Endodermal cell (in vitro differentiated cells): ENCODE data around the gene PACRG. TPM values are rescaled to one million over a fixed set of nuclear protein-coding genes. Genes with fewer than 3 reads are reported as not detected.

Experiments used
- DNase-seq: peaks from one replicate; pipeline ENCODE4 v3.0.0-alpha.2; 2017
- H3K27ac ChIP-seq: 2 replicates; pipeline ENCODE4 v1.5.1; 2013; ENCODE audit warnings: mild to moderate bottlenecking, low read depth, low read length, moderate library complexity
- H3K27me3 ChIP-seq: 2 replicates; pipeline ENCODE4 v1.6.1; 2013; ENCODE audit warnings: mild to moderate bottlenecking, low read length, moderate library complexity; ENCODE audit not compliant: insufficient read depth, control insufficient read depth, poor library complexity, severe bottlenecking
- H3K36me3 ChIP-seq: 2 replicates; pipeline ENCODE4 v1.7.0; 2013; ENCODE audit warnings: mild to moderate bottlenecking, low read length, moderate library complexity; ENCODE audit not compliant: control insufficient read depth, insufficient read depth
- H3K4me1 ChIP-seq: one replicate; pipeline ENCODE4 v1.7.0; 2013; ENCODE audit warnings: low read length; ENCODE audit not compliant: control insufficient read depth, insufficient read depth
- H3K4me3 ChIP-seq: 2 replicates; pipeline ENCODE4 v1.5.1; 2013; ENCODE audit warnings: mild to moderate bottlenecking, low read length, moderate library complexity
- H3K9ac ChIP-seq: 2 replicates; pipeline ENCODE4 v1.6.1; 2013; ENCODE audit warnings: mild to moderate bottlenecking, low read length, moderate library complexity; ENCODE audit not compliant: poor library complexity, severe bottlenecking; ENCODE audit errors: extremely low read depth
- H3K9me3 ChIP-seq: 2 replicates; pipeline ENCODE4 v1.6.1; 2013; ENCODE audit warnings: mild to moderate bottlenecking, low read length, moderate library complexity; ENCODE audit not compliant: control insufficient read depth
- H3K27ac Mint-ChIP-seq: 2 replicates; pipeline ENCODE4 v1.8.0; 2020; ENCODE audit warnings: mixed read lengths
- H3K27me3 Mint-ChIP-seq: 2 replicates; pipeline ENCODE4 v1.8.0; 2021; ENCODE audit warnings: mild to moderate bottlenecking, mixed read lengths; ENCODE audit not compliant: insufficient read depth
- H3K36me3 Mint-ChIP-seq: 2 replicates; pipeline ENCODE4 v1.8.0; 2020; ENCODE audit warnings: low read depth, mixed read lengths
- H3K4me1 Mint-ChIP-seq: 2 replicates; pipeline ENCODE4 v1.8.0; 2020; ENCODE audit warnings: mixed read lengths
- H3K4me3 Mint-ChIP-seq: 2 replicates; pipeline ENCODE4 v1.8.0; 2020; ENCODE audit warnings: mild to moderate bottlenecking, moderate library complexity, mixed read lengths
- H3K9me3 Mint-ChIP-seq: 2 replicates; pipeline ENCODE4 v1.8.0; 2020; ENCODE audit warnings: mild to moderate bottlenecking, mixed read lengths
- WGBS, 2 experiments: methylation state at CpG; one replicate each; pipeline versions ENCODE4 v1.1.5 to v1.1.7; 2013; ENCODE audit warnings: missing lambda C conversion rate in 2 of 2, mixed read lengths in 1 of 2; ENCODE audit not compliant: insufficient coverage in 1 of 2, insufficient read length in 1 of 2; 5-methylcytosine and 5-hydroxymethylcytosine counted together
- total RNA-seq, 2 donors: library from RNA; stranded (reverse); fragmentation: NEBNext Ultra II Directional in 1 of 2; extraction: Animal tissue kit (Norgen Biotek cat#: 25700) in 1 of 2; gene quantifications; 2 replicates in 1 of 2; 3 replicates in 1 of 2; pipeline ENCODE4 v1.2.1, GENCODE V29; 2021
- TF ChIP-seq, protein P1 (sequence below): fragments of 200-600 bp; sonication (generic); conservative IDR thresholded peaks from 2 replicates; pipeline ENCODE4 v1.5.0; 2021; ENCODE audit warnings: antibody characterized with exemption, mild to moderate bottlenecking

Gene PACRG
- total RNA-seq, 2 donors from 2014 or later: 0.42 to 0.44 TPM

DNA sequence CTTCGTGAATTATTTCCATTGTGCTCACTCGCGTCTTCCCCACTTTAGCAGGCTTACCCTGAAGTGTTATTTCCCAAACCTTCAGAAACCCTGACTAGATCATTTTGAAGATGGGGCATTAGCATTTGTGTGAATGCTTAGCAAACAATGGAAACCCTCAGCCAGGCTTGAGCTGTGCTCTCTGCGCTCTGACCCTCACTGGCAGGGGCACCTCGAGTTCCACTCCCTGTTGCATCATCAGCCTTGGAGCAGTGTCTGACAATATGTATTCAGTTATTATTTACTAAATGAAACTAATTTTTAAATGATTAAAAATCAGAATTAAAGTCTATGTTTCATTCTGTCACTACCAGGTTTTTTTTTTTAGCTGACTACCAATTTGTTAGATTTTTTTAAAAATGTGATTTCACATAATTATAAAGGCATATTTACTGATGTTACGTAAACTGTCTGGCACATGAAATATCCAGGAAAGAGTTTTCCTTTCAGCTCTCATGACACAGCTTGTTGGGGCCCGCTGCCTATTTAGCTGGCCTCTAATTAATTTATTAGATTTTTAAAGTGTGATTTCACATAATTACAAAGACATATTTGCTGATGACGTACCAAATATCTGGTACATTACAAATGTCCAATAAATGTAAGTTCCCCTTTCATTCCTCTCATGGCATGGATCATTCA, 155.2 kb downstream of the PACRG start:
- H3K9me3 Mint-ChIP-seq: no peaks in the 10 kb centered on the region
- no peak overlapping the region for H3K27ac ChIP-seq
- no peaks in the 10 kb centered on the region for H3K27me3 Mint-ChIP-seq
- H3K4me1 ChIP-seq: no peaks in the 10 kb centered on the region
- H3K4me3 ChIP-seq: no peak overlapping the region
- H3K27me3 ChIP-seq: no peaks in the 10 kb centered on the region
- H3K36me3 ChIP-seq: no peaks in the 10 kb centered on the region
- H3K9me3 ChIP-seq: no peaks in the 10 kb centered on the region
- H3K27ac Mint-ChIP-seq: no peak overlapping the region
- H3K4me1 Mint-ChIP-seq: no peaks in the 10 kb centered on the region
- WGBS, 2 experiments: 89% methylated on average over 8 of the region's 8 CpGs; no CpG with 5 or more reads in 1 of the 2 experiments
- H3K9ac ChIP-seq: no peak overlapping the region
- no peaks in the 10 kb centered on the region for H3K36me3 Mint-ChIP-seq
- DNase-seq: no peak
- no peak overlapping the region for H3K4me3 Mint-ChIP-seq
- TF ChIP-seq, protein P1, sequence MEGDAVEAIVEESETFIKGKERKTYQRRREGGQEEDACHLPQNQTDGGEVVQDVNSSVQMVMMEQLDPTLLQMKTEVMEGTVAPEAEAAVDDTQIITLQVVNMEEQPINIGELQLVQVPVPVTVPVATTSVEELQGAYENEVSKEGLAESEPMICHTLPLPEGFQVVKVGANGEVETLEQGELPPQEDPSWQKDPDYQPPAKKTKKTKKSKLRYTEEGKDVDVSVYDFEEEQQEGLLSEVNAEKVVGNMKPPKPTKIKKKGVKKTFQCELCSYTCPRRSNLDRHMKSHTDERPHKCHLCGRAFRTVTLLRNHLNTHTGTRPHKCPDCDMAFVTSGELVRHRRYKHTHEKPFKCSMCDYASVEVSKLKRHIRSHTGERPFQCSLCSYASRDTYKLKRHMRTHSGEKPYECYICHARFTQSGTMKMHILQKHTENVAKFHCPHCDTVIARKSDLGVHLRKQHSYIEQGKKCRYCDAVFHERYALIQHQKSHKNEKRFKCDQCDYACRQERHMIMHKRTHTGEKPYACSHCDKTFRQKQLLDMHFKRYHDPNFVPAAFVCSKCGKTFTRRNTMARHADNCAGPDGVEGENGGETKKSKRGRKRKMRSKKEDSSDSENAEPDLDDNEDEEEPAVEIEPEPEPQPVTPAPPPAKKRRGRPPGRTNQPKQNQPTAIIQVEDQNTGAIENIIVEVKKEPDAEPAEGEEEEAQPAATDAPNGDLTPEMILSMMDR: no peak

DNA sequence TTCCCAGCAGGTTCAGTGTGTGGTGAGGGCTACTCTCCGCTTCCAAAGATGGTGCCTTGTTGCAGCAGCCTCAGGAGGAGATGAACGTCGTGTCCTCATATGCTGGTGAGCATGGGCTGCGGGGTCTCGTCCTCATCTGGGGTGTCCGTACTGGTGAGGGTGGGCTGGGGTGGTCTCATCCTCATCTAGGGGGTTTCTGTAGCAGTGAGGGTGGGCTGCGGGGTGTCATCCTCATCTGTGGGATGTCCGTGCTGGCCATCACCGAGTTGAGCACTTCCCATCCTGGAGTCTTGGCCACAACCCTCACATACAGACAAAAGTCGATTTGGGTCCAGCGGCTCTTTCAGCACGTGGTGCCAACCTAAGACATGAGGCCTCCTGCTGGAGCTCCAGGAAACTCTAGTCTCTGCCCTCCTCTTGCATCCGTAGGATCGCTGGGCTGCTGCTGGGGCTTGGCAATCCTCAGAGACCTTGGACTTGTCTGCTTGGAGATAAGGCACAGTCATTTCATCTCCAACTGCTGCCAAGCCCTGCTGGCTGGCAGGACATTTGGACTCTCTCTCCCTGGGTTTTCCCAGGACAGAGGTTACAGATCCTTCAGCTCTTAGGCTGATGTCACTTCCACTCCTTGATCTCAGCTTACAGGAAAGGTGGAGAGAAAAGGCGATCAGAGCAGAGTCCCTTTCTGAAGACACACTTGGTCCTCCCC, 160.4 kb downstream of the PACRG start:
- Histone ChIP-seq H3K36me3 (no peaks in the 10 kb centered on the region), H3K9me3 (no peaks in the 10 kb centered on the region), H3K27ac (no peak overlapping the region), H3K4me1 (no peaks in the 10 kb centered on the region), H3K4me3 (no peak overlapping the region), H3K27me3 (no peaks in the 10 kb centered on the region), H3K9ac (no peak overlapping the region)
- no peak overlapping the region for H3K27ac Mint-ChIP-seq
- DNase-seq: no peak
- H3K4me3 Mint-ChIP-seq: no peak overlapping the region
- TF ChIP-seq, protein P1: no peak
- no peaks in the 10 kb centered on the region for H3K9me3 Mint-ChIP-seq
- H3K36me3 Mint-ChIP-seq: no peaks in the 10 kb centered on the region
- no peaks in the 10 kb centered on the region for H3K4me1 Mint-ChIP-seq
- WGBS, 2 experiments: 91 to 95% methylated on average over 6 to 15 of the region's 15 CpGs
- no peaks in the 10 kb centered on the region for H3K27me3 Mint-ChIP-seq

DNA sequence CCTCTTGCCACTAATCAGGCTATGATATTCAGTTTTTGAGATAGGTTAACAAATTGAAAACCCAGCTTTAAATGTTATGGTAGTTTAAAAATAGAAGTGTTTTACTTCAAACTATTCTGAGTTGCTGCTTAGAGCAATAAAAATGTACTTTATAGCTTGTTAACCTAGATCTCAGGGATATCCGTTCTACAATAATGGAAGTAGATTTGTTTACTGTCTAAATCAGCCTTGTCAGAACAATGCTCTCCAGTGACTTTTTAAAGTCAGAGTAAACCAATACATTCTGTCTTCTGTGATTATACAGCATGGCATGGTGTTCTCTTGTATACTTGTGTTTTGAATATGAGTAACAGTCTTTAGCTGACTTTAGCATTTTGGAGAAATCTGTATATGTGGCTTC, 161.5 kb downstream of the PACRG start:
- no peak overlapping the region for H3K27ac Mint-ChIP-seq
- WGBS, 2 experiments: 75 to 100% methylated on average over 1 of the region's 1 CpG
- no peaks in the 10 kb centered on the region for H3K36me3 ChIP-seq
- H3K9me3 Mint-ChIP-seq: no peaks in the 10 kb centered on the region
- DNase-seq: no peak
- no peaks in the 10 kb centered on the region for H3K36me3 Mint-ChIP-seq
- no peaks in the 10 kb centered on the region for H3K27me3 Mint-ChIP-seq
- H3K27me3 ChIP-seq: no peaks in the 10 kb centered on the region
- no peaks in the 10 kb centered on the region for H3K4me1 Mint-ChIP-seq
- H3K4me1 ChIP-seq: no peaks in the 10 kb centered on the region
- no peak overlapping the region for H3K9ac ChIP-seq
- no peak overlapping the region for H3K27ac ChIP-seq
- no peaks in the 10 kb centered on the region for H3K9me3 ChIP-seq
- H3K4me3 ChIP-seq: no peak overlapping the region
- TF ChIP-seq, protein P1: no peak
- H3K4me3 Mint-ChIP-seq: no peak overlapping the region
